Upper lobe of right lung (tissue), 1 donor: ENCODE data around the gene TMEM219. TPM values are rescaled to one million over a fixed set of nuclear protein-coding genes. Genes with fewer than 3 reads are reported as not detected.

Source experiments
- ATAC-seq: fragments of 200-7000 bp; cut with Tn5 transposase; one replicate; pipeline ENCODE4 v1.9.1; 2020; ENCODE audit warnings: mild to moderate bottlenecking, moderate library complexity
- DNase-seq: peaks from one replicate; pipeline ENCODE4 v3.0.0-alpha.2; 2020
- H3K27ac ChIP-seq: fragments of 200-600 bp; one replicate; pipeline ENCODE4 v1.8.0; 2022
- H3K27me3 ChIP-seq: fragments of 200-600 bp; one replicate; pipeline ENCODE4 v1.8.0; 2022; ENCODE audit warnings: mild to moderate bottlenecking
- H3K36me3 ChIP-seq: fragments of 200-600 bp; one replicate; pipeline ENCODE4 v1.8.0; 2022
- H3K4me1 ChIP-seq: fragments of 200-600 bp; one replicate; pipeline ENCODE4 v1.8.0; 2022
- H3K4me3 ChIP-seq: fragments of 200-600 bp; one replicate; pipeline ENCODE4 v1.8.0; 2022; ENCODE audit warnings: mild to moderate bottlenecking
- H3K9me3 ChIP-seq: fragments of 200-600 bp; one replicate; pipeline ENCODE4 v1.8.0; 2022
- CTCF ChIP-seq: fragments of 200-600 bp; IDR thresholded peaks from one replicate; pipeline ENCODE4 v1.8.0; 2022; ENCODE audit warnings: antibody characterized with exemption
- intact Hi-C: fragments of 100-400 bp; cut with DNase I; formaldehyde crosslinking; loops from one replicate; pipeline ENCODE4 v1.11.0; 2022
- total RNA-seq: library from RNA; stranded (reverse); fragmentation: NEBNext Ultra II Directional; extraction: Animal tissue kit (Norgen Biotek cat#: 25700); gene quantifications from one replicate; pipeline ENCODE4 v1.2.1, GENCODE V29; 2021
- donor health status: DM: no; HTN: yes; CAD: no; lungs with severe emphysema.

The TMEM219 gene
- total RNA-seq, 1 donor from 2014 or later = 133 TPM

- TF ChIP-seq CTCF = no peak
- DNase-seq (no peak), ATAC-seq (no peak)
- no peaks in the 10 kb centered on the region for H3K9me3 ChIP-seq
- intact Hi-C loops = no loop called here
- peak overlapping the region; percentile 99 for H3K4me3 ChIP-seq
- peaks cover 33% of the 10 kb centered on the region for H3K4me1 ChIP-seq
- H3K27ac ChIP-seq = peak overlapping the region; percentile 93
- H3K36me3 ChIP-seq = peaks cover 40% of the 10 kb centered on the region
- no peaks in the 10 kb centered on the region for H3K27me3 ChIP-seq
These were observed 13.3 kb downstream of the TMEM219 start for GRCh38 chr16:29975134-29975538.

DNA sequence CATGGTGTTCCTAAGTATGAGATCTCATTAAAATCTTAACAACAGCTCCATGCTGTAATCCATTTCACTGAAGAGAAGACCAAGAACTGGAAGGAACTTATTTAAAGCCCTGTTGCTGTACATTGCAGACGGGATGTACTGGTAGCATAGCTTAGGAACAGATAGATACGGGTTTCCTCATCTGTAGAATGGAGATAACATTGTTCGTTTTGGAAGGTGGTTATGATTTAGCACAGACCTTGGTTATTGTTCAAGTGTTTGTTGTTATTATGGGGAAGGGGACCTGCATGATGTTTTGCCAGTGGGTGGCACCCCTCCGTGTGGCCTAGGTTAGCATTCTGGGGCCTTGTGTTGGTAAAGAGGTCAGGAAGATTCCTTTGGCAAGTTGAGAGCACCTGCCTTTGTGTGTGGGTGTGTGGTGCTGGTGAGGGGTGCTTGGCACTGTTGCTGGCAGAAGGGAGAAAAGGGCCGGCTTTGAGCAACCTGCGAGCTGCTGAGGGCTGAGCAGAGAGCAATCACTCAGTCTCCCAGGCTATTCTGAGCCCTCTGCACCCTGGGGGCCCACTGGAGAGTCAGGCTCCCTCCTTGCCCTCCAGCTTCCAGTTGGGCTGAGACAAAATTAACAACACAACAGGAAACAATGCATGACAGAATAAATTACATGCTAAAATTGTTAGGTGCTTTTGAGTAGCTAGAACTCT, 14.1 kb downstream of the TMEM219 start:
- no peaks in the 10 kb centered on the region for H3K27me3 ChIP-seq
- DNase-seq (no peak), ATAC-seq (no peak)
- peaks cover 45% of the 10 kb centered on the region for H3K36me3 ChIP-seq
- intact Hi-C loops = no loop called here
- no peaks in the 10 kb centered on the region for H3K9me3 ChIP-seq
- H3K4me3 ChIP-seq = peak overlapping the region; percentile 99
- peak overlapping the region; percentile 93 for H3K27ac ChIP-seq
- peaks cover 33% of the 10 kb centered on the region for H3K4me1 ChIP-seq
- TF ChIP-seq CTCF = no peak

DNA sequence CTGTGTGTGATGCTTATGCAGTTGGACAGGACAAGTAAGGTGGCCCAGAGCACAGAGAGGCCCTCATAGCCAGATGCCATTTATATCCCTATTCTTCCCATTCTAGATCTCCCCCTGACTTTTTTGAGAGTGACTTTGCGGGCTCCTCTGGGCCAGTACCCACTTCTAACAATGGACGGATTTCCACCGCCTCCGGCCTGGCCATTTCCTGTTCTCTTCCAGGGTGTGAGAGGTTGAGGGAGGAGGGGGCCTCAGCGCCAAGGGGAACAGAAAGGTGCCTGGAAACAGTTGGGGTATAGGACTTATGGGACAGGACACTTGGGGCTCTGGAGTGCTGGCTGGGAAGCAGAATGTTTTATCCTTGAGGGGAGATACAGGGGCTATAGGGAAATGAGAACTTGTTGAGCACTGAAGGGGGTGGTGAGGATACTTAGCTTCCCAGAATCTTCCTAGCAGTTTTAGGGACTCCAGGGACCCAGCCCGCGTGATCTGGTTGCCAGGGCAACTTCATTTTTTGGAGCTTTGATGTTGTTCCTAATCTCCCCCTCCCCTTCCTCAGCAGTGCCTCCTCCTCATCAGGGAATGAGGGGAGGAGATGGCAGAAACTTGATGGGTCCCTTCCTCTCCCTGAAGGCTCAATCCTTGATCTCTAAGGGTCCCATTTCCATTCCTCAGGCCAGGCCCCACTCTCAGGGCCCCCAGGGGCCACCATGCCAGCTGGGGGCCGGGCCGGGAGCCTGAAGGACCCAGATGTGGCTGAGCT, 15.4 kb downstream of the TMEM219 start:
- peaks cover 48% of the 10 kb centered on the region for H3K36me3 ChIP-seq
- TF ChIP-seq CTCF = no peak
- H3K4me1 ChIP-seq = peaks cover 33% of the 10 kb centered on the region
- DNase-seq = no peak
- no peaks in the 10 kb centered on the region for H3K9me3 ChIP-seq
- peak overlapping the region; percentile 93 for H3K27ac ChIP-seq
- H3K4me3 ChIP-seq = peak overlapping the region; percentile 99
- intact Hi-C loops = no loop called here
- H3K27me3 ChIP-seq = no peaks in the 10 kb centered on the region
- ATAC-seq = no peak

- no peak for TF ChIP-seq CTCF
- DNase-seq = no peak
- Histone ChIP-seq H3K4me1 (peaks cover 33% of the 10 kb centered on the region), H3K4me3 (no peak overlapping the region), H3K27ac (peak overlapping the region; percentile 93), H3K9me3 (no peaks in the 10 kb centered on the region), H3K27me3 (no peaks in the 10 kb centered on the region), H3K36me3 (peaks cover 54% of the 10 kb centered on the region)
- intact Hi-C loops = no loop called here
- ATAC-seq = no peak
These were observed 16.2 kb downstream of the TMEM219 start for GRCh38 chr16:29978081-29978480.

DNA sequence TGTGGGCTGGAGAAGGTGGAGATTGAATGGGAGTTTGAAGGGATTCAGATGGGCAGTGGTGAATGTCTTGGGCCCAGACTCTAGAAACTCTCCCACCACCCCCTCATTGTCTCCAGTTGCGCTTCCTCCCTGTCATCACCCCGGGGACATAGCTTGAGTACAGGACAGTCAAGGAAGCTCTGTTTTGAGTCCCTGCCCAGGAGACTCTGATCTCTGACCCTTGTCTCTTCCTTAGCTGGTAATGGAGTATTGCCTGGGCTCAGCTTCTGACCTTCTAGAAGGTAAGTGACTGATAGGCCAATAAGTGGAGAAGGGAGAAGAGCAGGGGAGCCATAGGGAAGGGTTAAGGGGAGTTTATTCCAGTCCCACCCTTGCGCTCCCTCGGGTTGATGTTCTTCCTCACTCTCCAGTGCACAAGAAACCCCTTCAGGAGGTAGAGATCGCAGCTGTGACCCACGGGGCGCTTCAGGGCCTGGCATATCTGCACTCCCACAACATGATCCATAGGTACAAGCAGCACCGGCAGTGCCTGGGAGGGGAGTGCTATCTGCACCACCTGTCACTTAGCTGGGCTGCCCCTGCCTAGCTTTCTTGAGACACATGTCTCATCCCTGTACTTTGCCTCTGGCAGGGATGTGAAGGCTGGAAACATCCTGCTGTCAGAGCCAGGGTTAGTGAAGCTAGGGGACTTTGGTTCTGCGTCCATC, 16.8 kb downstream of the TMEM219 start:
- Histone ChIP-seq H3K9me3 (no peaks in the 10 kb centered on the region), H3K4me3 (no peak overlapping the region), H3K27ac (peak overlapping the region; percentile 93), H3K27me3 (no peaks in the 10 kb centered on the region), H3K4me1 (peaks cover 33% of the 10 kb centered on the region), H3K36me3 (peaks cover 60% of the 10 kb centered on the region)
- peak; percentile 42 for DNase-seq
- no peak for ATAC-seq
- intact Hi-C loops = no loop called here
- no peak for TF ChIP-seq CTCF
